DND-41 (cell line): ENCODE results near the gene IQCH.

ENCODE experiments used
- ATAC-seq: fragments of 200-7000 bp; cut with Tn5 transposase; 3 replicates; pipeline ENCODE4 v1.9.1; 2021; ENCODE audit warnings: low read depth; ENCODE audit not compliant: insufficient read depth
- DNase-seq: peaks from one replicate; pipeline ENCODE4 v3.0.0-alpha.2; 2020
- H2AFZ ChIP-seq: 2 replicates; pipeline ENCODE4 v1.6.0; 2012; ENCODE audit warnings: low read depth, low read length
- H3K27ac ChIP-seq: 2 replicates; pipeline ENCODE4 v1.5.1; 2012; ENCODE audit warnings: low read length, inconsistent platforms
- H3K27me3 ChIP-seq: fragments of 200-600 bp; sonication (generic); 2 replicates; pipeline ENCODE4 v1.6.0; 2012; ENCODE audit warnings: low read length, mild to moderate bottlenecking, inconsistent platforms; ENCODE audit not compliant: insufficient read depth, poor library complexity
- H3K36me3 ChIP-seq: 2 replicates; pipeline ENCODE4 v1.5.1; 2012; ENCODE audit warnings: low read length, inconsistent platforms; ENCODE audit not compliant: insufficient read depth
- H3K4me1 ChIP-seq: 2 replicates; pipeline ENCODE4 v1.5.1; 2012; ENCODE audit warnings: mild to moderate bottlenecking, low read length; ENCODE audit not compliant: insufficient read depth
- H3K4me2 ChIP-seq: 2 replicates; pipeline ENCODE4 v1.6.0; 2012; ENCODE audit warnings: mild to moderate bottlenecking, moderate library complexity, low read length, inconsistent platforms; ENCODE audit not compliant: insufficient read depth
- H3K4me3 ChIP-seq, 2 experiments: fragments of 200-600 bp in 1 of 2; shearing (Covaris generic) in 1 of 2; 2 replicates each; pipeline ENCODE4 v1.5.1; 2012 to 2016; ENCODE audit warnings: inconsistent platforms in 2 of 2, low read length in 2 of 2, mild to moderate bottlenecking in 2 of 2, low read depth in 1 of 2, moderate library complexity in 1 of 2
- H3K79me2 ChIP-seq: 2 replicates; pipeline ENCODE4 v1.6.0; 2012; ENCODE audit warnings: low read length, inconsistent platforms; ENCODE audit not compliant: insufficient read depth
- H3K9ac ChIP-seq: 2 replicates; pipeline ENCODE4 v1.6.0; 2012; ENCODE audit warnings: low read depth, mild to moderate bottlenecking, inconsistent platforms, low read length, moderate library complexity
- H3K9me3 ChIP-seq: 2 replicates; pipeline ENCODE4 v1.5.1; 2012; ENCODE audit warnings: low read length, moderate library complexity, mild to moderate bottlenecking, inconsistent platforms; ENCODE audit not compliant: insufficient read depth, severe bottlenecking
- H4K20me1 ChIP-seq: 2 replicates; pipeline ENCODE4 v1.6.0; 2012; ENCODE audit warnings: low read length; ENCODE audit not compliant: insufficient read depth
- CTCF ChIP-seq: IDR thresholded peaks from 2 replicates; pipeline ENCODE4 v1.5.1; 2012; ENCODE audit warnings: borderline replicate concordance, low read length, moderate library complexity, mild to moderate bottlenecking; ENCODE audit not compliant: poor library complexity, severe bottlenecking; ENCODE audit errors: extremely low read depth
- EZH2 ChIP-seq: IDR thresholded peaks from 3 replicates; pipeline ENCODE4 v1.6.1; 2012; ENCODE audit warnings: borderline replicate concordance, low read depth, mild to moderate bottlenecking, moderate library complexity, low read length, inconsistent platforms; ENCODE audit not compliant: severe bottlenecking

Gene IQCH

GRCh38 chr15:67300266-67301025 lies 45.9 kb downstream of the IQCH start:
- Histone ChIP-seq H3K4me3 (no peak overlapping the region), H3K27me3 (no peaks in the 10 kb centered on the region), H3K9ac (no peak overlapping the region), H3K9me3 (no peaks in the 10 kb centered on the region), H3K27ac (no peak overlapping the region), H3K36me3 (no peaks in the 10 kb centered on the region), H4K20me1 (no peaks in the 10 kb centered on the region), H3K79me2 (no peaks in the 10 kb centered on the region), H3K4me2 (no peak overlapping the region), H3K4me1 (no peaks in the 10 kb centered on the region), H2AFZ (no peak overlapping the region)
- ATAC-seq (no peak), DNase-seq (no peak)
- TF ChIP-seq CTCF (no peak), EZH2 (no peak)

GRCh38 chr15:67303490-67304363 lies 49.1 kb downstream of the IQCH start:
- TF ChIP-seq EZH2 (no peak), CTCF (peak; percentile 46)
- no peak for DNase-seq
- Histone ChIP-seq H3K9me3 (no peaks in the 10 kb centered on the region), H3K4me2 (no peak overlapping the region), H3K4me1 (no peaks in the 10 kb centered on the region), H3K4me3 (no peak overlapping the region), H3K36me3 (no peaks in the 10 kb centered on the region), H4K20me1 (no peaks in the 10 kb centered on the region), H3K27me3 (no peaks in the 10 kb centered on the region), H2AFZ (no peak overlapping the region), H3K79me2 (no peaks in the 10 kb centered on the region), H3K27ac (no peak overlapping the region), H3K9ac (no peak overlapping the region)
- ATAC-seq: no peak

GRCh38 chr15:67304778-67305177 lies 50.2 kb downstream of the IQCH start:
- Histone ChIP-seq H3K79me2 (no peaks in the 10 kb centered on the region), H4K20me1 (no peaks in the 10 kb centered on the region), H3K9me3 (no peaks in the 10 kb centered on the region), H3K27me3 (no peaks in the 10 kb centered on the region), H3K4me1 (no peaks in the 10 kb centered on the region), H3K4me3 (no peak overlapping the region), H3K4me2 (no peak overlapping the region), H3K36me3 (no peaks in the 10 kb centered on the region), H2AFZ (no peak overlapping the region), H3K27ac (no peak overlapping the region), H3K9ac (no peak overlapping the region)
- DNase-seq: no peak
- ATAC-seq: no peak
- no peak for TF ChIP-seq CTCF
- no peak for TF ChIP-seq EZH2
